Fibroblast of lung (primary cell): ENCODE measurements around the gene NUCB1. TPM values are rescaled to one million over a fixed set of nuclear protein-coding genes. Genes with fewer than 3 reads are reported as not detected.

Experiments used
- DNase-seq, 2 donors: peaks; one replicate each; pipeline versions ENCODE4 v3.0.0 to v3.0.0-alpha.2; 2010; ENCODE audit warnings: low read depth in 2 of 2
- H2AFZ ChIP-seq: 2 replicates; pipeline ENCODE4 v1.5.1; 2012; ENCODE audit warnings: low read length, control low read depth, inconsistent platforms
- H3K27ac ChIP-seq: 2 replicates; pipeline ENCODE4 v1.5.1; 2011; ENCODE audit warnings: low read length, control low read depth; ENCODE audit not compliant: insufficient read depth
- H3K27me3 ChIP-seq: 2 replicates; pipeline ENCODE4 v1.5.1; 2011; ENCODE audit warnings: mild to moderate bottlenecking, low read length; ENCODE audit not compliant: control insufficient read depth, insufficient read depth
- H3K36me3 ChIP-seq: 2 replicates; pipeline ENCODE4 v1.5.1; 2011; ENCODE audit warnings: low read length; ENCODE audit not compliant: control insufficient read depth, insufficient read depth
- H3K4me1 ChIP-seq: 2 replicates; pipeline ENCODE4 v1.5.1; 2011; ENCODE audit warnings: low read length; ENCODE audit not compliant: control insufficient read depth, insufficient read depth; ENCODE audit errors: extremely low read depth
- H3K4me2 ChIP-seq: 2 replicates; pipeline ENCODE4 v1.5.1; 2011; ENCODE audit warnings: low read length, control low read depth; ENCODE audit not compliant: insufficient read depth; ENCODE audit errors: extremely low read depth
- H3K4me3 ChIP-seq, 4 experiments: fragments of 200-600 bp in 1 of 4; sonication (generic) in 1 of 4; replicated peaks in 1 of 4; 2 replicates each; pipeline ENCODE4 v1.5.1; 2011 to 2016; ENCODE audit warnings: low read length in 4 of 4, low read depth in 3 of 4, mild to moderate bottlenecking in 3 of 4, control low read depth in 2 of 4, inconsistent platforms in 1 of 4, mixed read lengths in 1 of 4; ENCODE audit not compliant: insufficient read depth in 1 of 4; ENCODE audit errors: control extremely low read depth in 1 of 4
- H3K79me2 ChIP-seq: 2 replicates; pipeline ENCODE4 v1.5.1; 2012; ENCODE audit warnings: mild to moderate bottlenecking, low read length, inconsistent platforms; ENCODE audit not compliant: control insufficient read depth, insufficient read depth
- H3K9ac ChIP-seq: 2 replicates; pipeline ENCODE4 v1.5.1; 2011; ENCODE audit warnings: mild to moderate bottlenecking, low read length, control low read depth; ENCODE audit not compliant: insufficient read depth
- H3K9me3 ChIP-seq: 2 replicates; pipeline ENCODE4 v1.5.1; 2012; ENCODE audit warnings: low read depth, low read length; ENCODE audit not compliant: control insufficient read depth, insufficient read depth
- H4K20me1 ChIP-seq: 2 replicates; pipeline ENCODE4 v1.5.1; 2011; ENCODE audit warnings: low read length; ENCODE audit not compliant: control insufficient read depth, insufficient read depth; ENCODE audit errors: extremely low read depth
- EZH2 ChIP-seq: IDR thresholded peaks from 2 replicates; pipeline ENCODE4 v1.5.1; 2012; ENCODE audit warnings: low read length, control low read depth, mild to moderate bottlenecking; ENCODE audit errors: missing control alignments
- polyA plus RNA-seq, 2 donors: library from polyadenylated mRNA; depleted of rRNA in 1 of 2; stranded (reverse) in 1 of 2; unstranded in 1 of 2; fragments of >200 nt; gene quantifications; 2 replicates each; pipeline ENCODE4 v1.2.1, GENCODE V29; 2011 to 2012; ENCODE audit warnings: missing spikeins in 1 of 2
- total RNA-seq: library from RNA; depleted of rRNA; stranded (reverse); fragments of >200 nt; gene quantifications from 2 replicates; pipeline ENCODE4 v1.2.1, GENCODE V29; 2014
- TF ChIP-seq, protein P1 (sequence below), 2 donors: IDR thresholded peaks in 1 of 2; conservative IDR thresholded peaks in 1 of 2; 1 replicate in 1 of 2; 2 replicates in 1 of 2; pipeline ENCODE4 v1.5.1; 2011 to 2012; ENCODE audit warnings: low read length in 2 of 2, control low read depth in 1 of 2, inconsistent platforms in 1 of 2, low read depth in 1 of 2, mild to moderate bottlenecking in 1 of 2

NUCB1 gene
- total and polyA plus RNA-seq, 2 donors (not counting 1 experiment from before 2014, with no cell fraction given): 129 to 130 TPM

DNA sequence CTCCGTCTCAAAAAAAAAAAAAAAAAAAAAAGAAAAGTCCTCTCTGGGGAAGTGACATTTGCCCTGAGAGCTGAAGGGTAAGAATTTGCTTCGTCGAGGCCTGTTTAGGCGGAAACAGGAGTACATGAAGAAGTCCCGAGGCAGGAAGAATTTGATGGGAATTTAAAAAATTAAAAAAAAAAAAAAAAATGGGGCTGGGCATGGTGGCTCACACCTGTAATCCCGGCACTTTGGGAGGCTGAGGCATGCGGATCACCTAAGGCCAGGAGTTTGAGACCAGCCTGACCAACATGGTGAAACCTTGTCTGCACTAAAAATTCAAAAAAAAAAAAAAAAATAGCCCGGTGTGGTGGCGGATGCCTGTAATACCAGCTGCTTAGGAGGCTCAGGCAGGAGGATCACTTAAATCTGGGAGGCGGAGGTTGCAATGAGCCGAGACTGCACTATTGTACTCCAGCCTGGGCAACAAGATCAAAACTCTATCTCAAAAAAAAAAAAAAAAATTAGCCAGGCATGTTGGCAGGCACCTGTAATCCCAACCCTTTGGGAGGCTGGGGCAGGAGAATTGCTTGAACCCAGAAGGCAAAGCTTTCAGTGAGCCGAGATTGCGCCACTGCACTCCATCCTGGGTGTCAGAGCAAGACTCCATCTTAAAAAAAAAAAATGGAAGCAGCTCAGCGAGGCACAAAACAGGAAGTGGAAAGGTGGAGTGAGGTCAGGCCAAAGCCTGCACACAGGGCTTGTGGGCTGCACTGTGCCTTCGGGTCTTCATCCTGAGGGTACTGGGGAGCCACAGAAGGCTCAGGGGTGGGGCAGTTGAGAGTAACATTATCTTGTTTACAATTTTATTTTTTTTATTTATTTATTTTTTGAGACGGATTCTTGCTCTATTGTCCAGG, 59.5 kb downstream of the NUCB1 start:
- Histone ChIP-seq H3K4me1 (peaks cover 27% of the 10 kb centered on the region), H3K9me3 (no peaks in the 10 kb centered on the region), H3K4me3 (no peak overlapping the region), H2AFZ (no peak overlapping the region), H3K27ac (no peak overlapping the region), H3K9ac (no peak overlapping the region), H3K79me2 (peaks cover 25% of the 10 kb centered on the region), H3K27me3 (no peaks in the 10 kb centered on the region), H3K4me2 (no peak overlapping the region), H4K20me1 (no peaks in the 10 kb centered on the region), H3K36me3 (peaks cover 19% of the 10 kb centered on the region)
- TF ChIP-seq, protein P1, sequence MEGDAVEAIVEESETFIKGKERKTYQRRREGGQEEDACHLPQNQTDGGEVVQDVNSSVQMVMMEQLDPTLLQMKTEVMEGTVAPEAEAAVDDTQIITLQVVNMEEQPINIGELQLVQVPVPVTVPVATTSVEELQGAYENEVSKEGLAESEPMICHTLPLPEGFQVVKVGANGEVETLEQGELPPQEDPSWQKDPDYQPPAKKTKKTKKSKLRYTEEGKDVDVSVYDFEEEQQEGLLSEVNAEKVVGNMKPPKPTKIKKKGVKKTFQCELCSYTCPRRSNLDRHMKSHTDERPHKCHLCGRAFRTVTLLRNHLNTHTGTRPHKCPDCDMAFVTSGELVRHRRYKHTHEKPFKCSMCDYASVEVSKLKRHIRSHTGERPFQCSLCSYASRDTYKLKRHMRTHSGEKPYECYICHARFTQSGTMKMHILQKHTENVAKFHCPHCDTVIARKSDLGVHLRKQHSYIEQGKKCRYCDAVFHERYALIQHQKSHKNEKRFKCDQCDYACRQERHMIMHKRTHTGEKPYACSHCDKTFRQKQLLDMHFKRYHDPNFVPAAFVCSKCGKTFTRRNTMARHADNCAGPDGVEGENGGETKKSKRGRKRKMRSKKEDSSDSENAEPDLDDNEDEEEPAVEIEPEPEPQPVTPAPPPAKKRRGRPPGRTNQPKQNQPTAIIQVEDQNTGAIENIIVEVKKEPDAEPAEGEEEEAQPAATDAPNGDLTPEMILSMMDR (conservative IDR thresholded peaks at IDR 0.05 in 1 of 2, IDR thresholded peaks at IDR 0.05 in 1 of 2; ENCODE audit: low read depth in 1 of 2, low read length in 2 of 2): no peak
- no peak for TF ChIP-seq EZH2
- no peak for DNase-seq

DNA sequence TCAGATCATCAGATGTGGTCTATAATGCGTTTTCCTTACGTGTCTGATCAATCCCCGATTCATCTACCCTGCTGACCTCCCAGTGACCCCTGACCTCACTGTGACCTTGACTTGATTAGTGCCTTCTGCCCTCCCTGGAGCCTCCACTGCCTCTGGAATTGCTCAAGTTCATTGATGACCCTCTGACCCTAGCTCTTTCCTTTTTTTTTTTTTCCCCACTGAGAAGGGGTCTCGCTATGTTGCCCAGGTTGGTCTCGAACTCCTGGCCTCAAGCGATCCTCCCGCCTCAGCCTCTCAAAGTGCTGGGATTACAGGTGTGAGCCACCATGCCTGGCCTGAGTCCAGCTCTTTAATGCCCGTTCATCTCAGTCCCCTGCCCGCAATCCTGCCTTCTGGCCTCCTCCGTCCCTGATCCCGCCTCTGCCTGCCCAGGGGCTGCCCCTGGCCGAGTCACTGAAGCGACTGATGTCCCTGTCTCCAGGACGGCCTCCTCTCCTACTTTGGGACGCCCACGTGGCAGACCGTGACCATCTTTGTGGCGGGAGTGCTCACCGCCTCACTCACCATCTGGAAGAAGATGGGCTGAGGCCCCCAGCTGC, 61.0 kb downstream of the NUCB1 start:
- peaks cover 21% of the 10 kb centered on the region for H3K79me2 ChIP-seq
- TF ChIP-seq, protein P1 (conservative IDR thresholded peaks at IDR 0.05 in 1 of 2, IDR thresholded peaks at IDR 0.05 in 1 of 2; ENCODE audit: low read depth in 1 of 2, low read length in 2 of 2): no peak
- TF ChIP-seq EZH2: no peak
- no peaks in the 10 kb centered on the region for H3K27me3 ChIP-seq
- no peak overlapping the region for H3K4me2 ChIP-seq
- DNase-seq: no peak
- H3K27ac ChIP-seq: no peak overlapping the region
- no peak overlapping the region for H3K9ac ChIP-seq
- peaks cover 21% of the 10 kb centered on the region for H3K4me1 ChIP-seq
- no peak overlapping the region for H2AFZ ChIP-seq
- no peak overlapping the region for H3K4me3 ChIP-seq
- H4K20me1 ChIP-seq: peaks cover 1% of the 10 kb centered on the region
- no peaks in the 10 kb centered on the region for H3K9me3 ChIP-seq
- peaks cover 14% of the 10 kb centered on the region for H3K36me3 ChIP-seq

DNA sequence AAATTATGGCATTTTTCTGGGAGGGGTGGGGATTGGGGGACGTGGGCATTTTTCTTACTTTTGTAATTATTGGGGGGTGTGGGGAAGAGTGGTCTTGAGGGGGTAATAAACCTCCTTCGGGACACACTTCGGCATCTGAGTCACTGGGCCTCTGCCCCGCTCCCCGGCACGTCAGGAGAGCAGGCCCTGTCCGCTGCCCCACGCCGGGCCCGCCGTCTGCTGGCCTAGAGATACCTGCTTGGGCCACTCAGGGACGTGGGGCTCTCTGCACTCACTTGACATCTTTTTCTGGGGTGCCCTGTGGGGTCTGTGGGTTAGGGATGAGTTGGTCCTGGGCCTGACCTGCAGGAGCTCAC, 61.5 kb downstream of the NUCB1 start:
- H3K9me3 ChIP-seq: no peaks in the 10 kb centered on the region
- no peak overlapping the region for H3K4me3 ChIP-seq
- H3K9ac ChIP-seq: no peak overlapping the region
- peaks cover 19% of the 10 kb centered on the region for H3K4me1 ChIP-seq
- H2AFZ ChIP-seq: no peak overlapping the region
- H4K20me1 ChIP-seq: peaks cover 2% of the 10 kb centered on the region
- TF ChIP-seq, protein P1 (conservative IDR thresholded peaks at IDR 0.05 in 1 of 2, IDR thresholded peaks at IDR 0.05 in 1 of 2; ENCODE audit: low read depth in 1 of 2, low read length in 2 of 2): no peak
- TF ChIP-seq EZH2: no peak
- H3K79me2 ChIP-seq: peaks cover 23% of the 10 kb centered on the region
- DNase-seq: no peak
- peaks cover 13% of the 10 kb centered on the region for H3K36me3 ChIP-seq
- no peaks in the 10 kb centered on the region for H3K27me3 ChIP-seq
- H3K27ac ChIP-seq: no peak overlapping the region
- H3K4me2 ChIP-seq: no peak overlapping the region
